K562 (cell line): ENCODE results near the gene F2RL2. TPM values are rescaled to one million over a fixed set of nuclear protein-coding genes. Genes with fewer than 3 reads are reported as not detected.

Source experiments
- ATAC-seq: fragments of 200-7000 bp; cut with Tn5 transposase; 3 replicates; pipeline ENCODE4 v1.9.1; 2020; ENCODE audit warnings: moderate library complexity
- BruUV-seq: library from RNA; stranded (reverse); fragments of 400-500 nt; replicated peaks from 2 replicates; lab custom pipeline; 2021; lab: Mats Ljungman, UMichigan
- CTCF ChIA-PET: fragments of 300-600 bp; formaldehyde crosslinking; extraction: SDS; loops from one replicate; lab custom pipeline; 2021; ENCODE audit warnings: low intra/inter-chr PET ratio; lab: Yijun Ruan, JAX
- POLR2A ChIA-PET: fragments of 300-600, 350-650 bp; sonication (Branson Sonifier 250); formaldehyde crosslinking; extraction: SDS; loops from one replicate; lab custom pipeline; 2021; ENCODE audit warnings: antibody characterized with exemption, inconsistent platforms; lab: Yijun Ruan, JAX
- DNase-seq, 4 experiments: peaks; one replicate each; pipeline versions ENCODE4 v3.0.0 to v3.0.0-alpha.2; 2011 to 2018; ENCODE audit warnings: low spot score in 3 of 4, mixed read lengths in 3 of 4; ENCODE audit errors: extremely low read depth in 1 of 4
- FAIRE-seq: peaks from 2 replicates; lab custom pipeline; 2011; peaks lifted over from hg19 to GRCh38; lab: Jason Lieb, UNC
- H2AFZ ChIP-seq: 2 replicates; pipeline ENCODE4 v1.6.0; 2011; ENCODE audit warnings: low read depth, low read length, control low read depth, inconsistent platforms
- H3K27ac ChIP-seq: fragments of 200-600 bp; 3 replicates; pipeline ENCODE4 v1.8.0; 2011; ENCODE audit warnings: low read depth, mild to moderate bottlenecking, control low read depth, inconsistent platforms, low read length, moderate library complexity, mixed read lengths; ENCODE audit errors: extremely low read depth
- H3K27me3 ChIP-seq, 2 experiments: fragments of 300-600 bp in 1 of 2; 2 replicates in 1 of 2; 3 replicates in 1 of 2; pipeline versions ENCODE4 v1.6.0 to v1.8.0; 2011; ENCODE audit warnings: inconsistent platforms in 2 of 2, low read length in 2 of 2, mild to moderate bottlenecking in 1 of 2, mixed read lengths in 1 of 2, moderate library complexity in 1 of 2; ENCODE audit not compliant: control insufficient read depth in 2 of 2, insufficient read depth in 2 of 2
- H3K36me3 ChIP-seq: fragments of 300-600 bp; 3 replicates; pipeline ENCODE4 v1.8.0; 2011; ENCODE audit warnings: mild to moderate bottlenecking, low read length, inconsistent platforms; ENCODE audit not compliant: control insufficient read depth, insufficient read depth
- H3K4me1 ChIP-seq, 2 experiments: fragments of 200-600 bp in 1 of 2; replicated peaks in 1 of 2; 2 replicates in 1 of 2; 3 replicates in 1 of 2; pipeline versions ENCODE4 v1.5.1 to v1.8.0; 2011; ENCODE audit warnings: inconsistent platforms in 2 of 2, low read length in 2 of 2, mild to moderate bottlenecking in 1 of 2, mixed read lengths in 1 of 2, moderate library complexity in 1 of 2; ENCODE audit not compliant: control insufficient read depth in 2 of 2, insufficient read depth in 2 of 2
- H3K4me2 ChIP-seq: 2 replicates; pipeline ENCODE4 v1.6.1; 2011; ENCODE audit warnings: low read length, control low read depth, inconsistent platforms, mixed read lengths; ENCODE audit not compliant: insufficient read depth
- H3K4me3 ChIP-seq: fragments of 200-600 bp; sonication (generic), shearing (Covaris generic); 2 replicates; pipeline ENCODE4 v1.5.1; 2016; ENCODE audit warnings: control low read depth, inconsistent platforms
- H3K79me2 ChIP-seq: fragments of 200-600 bp; 3 replicates; pipeline ENCODE4 v1.8.0; 2011; ENCODE audit warnings: low read length, inconsistent platforms; ENCODE audit not compliant: control insufficient read depth, insufficient read depth
- H3K9ac ChIP-seq, 2 experiments: 2 replicates each; pipeline versions ENCODE4 v1.6.0 to v1.6.1; 2011; ENCODE audit warnings: low read depth in 2 of 2, low read length in 2 of 2, control low read depth in 1 of 2, inconsistent platforms in 1 of 2, mild to moderate bottlenecking in 1 of 2, mixed read lengths in 1 of 2; ENCODE audit not compliant: insufficient read depth in 1 of 2
- H3K9me1 ChIP-seq: one replicate; pipeline ENCODE4 v1.6.0; 2011; ENCODE audit warnings: inconsistent platforms, mild to moderate bottlenecking, low read length, moderate library complexity; ENCODE audit not compliant: control insufficient read depth, insufficient read depth
- H3K9me3 ChIP-seq: replicated peaks from 2 replicates; pipeline ENCODE4 v1.5.1; 2011; ENCODE audit warnings: low read depth, low read length, inconsistent platforms; ENCODE audit not compliant: control insufficient read depth, insufficient read depth
- H4K20me1 ChIP-seq: replicated peaks from 2 replicates; pipeline ENCODE4 v1.6.1; 2011; ENCODE audit warnings: low read length, inconsistent platforms, mixed read lengths; ENCODE audit not compliant: control insufficient read depth, insufficient read depth
- ATF1 ChIP-seq, 2 experiments: fragments of 450-650 bp in 1 of 2; IDR thresholded peaks; 2 replicates each; pipeline ENCODE4 v1.6.1; 2016; ENCODE audit warnings: missing compliant biosample characterization in 1 of 2, missing genetic modification characterization in 1 of 2
- CBX1 ChIP-seq: sonication (generic); IDR thresholded peaks from 2 replicates; pipeline ENCODE4 v1.6.1; 2016; ENCODE audit warnings: antibody characterized with exemption, low read depth, mild to moderate bottlenecking
- HNRNPL ChIP-seq: fragments of 200-400 bp; formaldehyde crosslinking; IDR thresholded peaks from 2 replicates; pipeline ENCODE4 v1.6.1; 2017; ENCODE audit warnings: low read depth, mild to moderate bottlenecking, low read length
- MAZ ChIP-seq, 2 experiments: fragments of 450-650 bp in 1 of 2; sonication (generic) in 1 of 2; formaldehyde crosslinking; IDR thresholded peaks in 1 of 2; conservative IDR thresholded peaks in 1 of 2; 2 replicates each; pipeline versions ENCODE4 v1.4.0 to v1.5.0; 2020; ENCODE audit warnings: mild to moderate bottlenecking in 1 of 2, missing genetic modification reagents in 1 of 2
- MTA2 ChIP-seq: fragments of 450-650 bp; IDR thresholded peaks from 2 replicates; pipeline ENCODE4 v1.6.1; 2016; ENCODE audit warnings: low read depth
- NFIC ChIP-seq: fragments of 450-650 bp; IDR thresholded peaks from 2 replicates; pipeline ENCODE4 v1.6.1; 2017; ENCODE audit warnings: mild to moderate bottlenecking, inconsistent platforms
- PHF20 ChIP-seq: fragments of 450-650 bp; IDR thresholded peaks from 2 replicates; pipeline ENCODE4 v1.6.1; 2018; ENCODE audit not compliant: partially characterized antibody
- POLR2A ChIP-seq: fragments of 450-650 bp; conservative IDR thresholded peaks from 2 replicates; pipeline ENCODE4 v1.6.1; 2016
- SNAPC5 ChIP-seq: fragments of 250-450 bp; sonication (Bioruptor Pico); IDR thresholded peaks from 2 replicates; pipeline ENCODE4 v1.8.0; 2021; ENCODE audit warnings: moderate library complexity, mild to moderate bottlenecking, inconsistent platforms
- STAT5B ChIP-seq: fragments of 250-450 bp; sonication (Bioruptor Pico); IDR thresholded peaks from 2 replicates; pipeline ENCODE4 v1.8.0; 2021; ENCODE audit warnings: mild to moderate bottlenecking, inconsistent platforms
- ZNF584 ChIP-seq: fragments of 200-800 bp; sonication (Bioruptor generic); IDR thresholded peaks from 2 replicates; pipeline ENCODE4 v1.6.1; 2016; ENCODE audit warnings: low read depth, mild to moderate bottlenecking, missing genetic modification characterization, missing compliant biosample characterization
- ZNF830 ChIP-seq: fragments of 250-450 bp; sonication (Bioruptor Pico); IDR thresholded peaks from 2 replicates; pipeline ENCODE4 v1.5.0; 2021; ENCODE audit warnings: mild to moderate bottlenecking
- WGBS: fragments of 100-300 bp; shearing (Covaris generic); methylation state at CpG from one replicate; pipeline ENCODE4 v1.1.6; 2016; ENCODE audit warnings: low coverage, mixed read lengths; ENCODE audit not compliant: insufficient coverage; ENCODE audit errors: missing lambda C conversion rate; 5-methylcytosine and 5-hydroxymethylcytosine counted together
- in situ Hi-C: fragments of 300-500 bp; cut with MboI; formaldehyde crosslinking; loops from 4 replicates; pipeline ENCODE4 v1.15.0; 2018; ENCODE audit warnings: inconsistent platforms, mixed read lengths
- intact Hi-C: fragments of 100-400 bp; cut with micrococcal nuclease; formaldehyde crosslinking; loops from 2 replicates; pipeline ENCODE4 v1.14.2; 2022
- polyA plus RNA-seq, 8 experiments: library from polyadenylated mRNA; depleted of rRNA in 4 of 8; stranded (reverse) in 5 of 8; unstranded in 3 of 8; fragments of >200 nt; fragmentation: Nextera tagmentation in 2 of 8; fragmentation: Illumina TruSeq in 1 of 8; extraction: Ambion mirVana in 2 of 8; extraction: Trizol in 1 of 8; gene quantifications; 2 replicates each; pipeline versions ENCODE4 v1.2.1 to v1.2.3, GENCODE V29; 2011 to 2014; ENCODE audit warnings: inconsistent platforms in 1 of 8, missing spikeins in 1 of 8
- total RNA-seq, 7 experiments: library from RNA; depleted of rRNA in 6 of 7; stranded (reverse); fragments of >200 nt in 6 of 7; fragmentation: Illumina TruSeq in 2 of 7; extraction: Trizol in 2 of 7; gene quantifications; 2 replicates each; pipeline versions ENCODE4 v1.2.1 to v1.2.3, GENCODE V29; 2011 to 2021; ENCODE audit warnings: low replicate concordance in 1 of 7
- TF ChIP-seq, protein P1 (sequence below), 2 experiments: fragments of 450-650 bp; conservative IDR thresholded peaks; 2 replicates each; pipeline ENCODE4 v1.6.1; 2017; ENCODE audit warnings: mild to moderate bottlenecking in 2 of 2, moderate library complexity in 2 of 2

F2RL2 gene
- total and polyA plus RNA-seq, 9 of the 15 experiments (the other 6 are each of a cell fraction or from before 2014, with no cell fraction given) = 0.03 to 0.12 (median 0.06) TPM; not detected in 3

- TF ChIP-seq HNRNPL (no peak), PHF20 (no peak), CBX1 (no peak), SNAPC5 (CRISPR knock-in tag) (no peak), ZNF830 (CRISPR knock-in tag) (no peak), ZNF584 (CRISPR knock-in tag) (no peak), MTA2 (no peak), ATF1 (CRISPR knock-in tag; IDR thresholded peaks at IDR 0.05) (no peak), ATF1 (tag; IDR thresholded peaks at IDR 0.05) (no peak)
Measured at GRCh38 chr5:76612942-76613341, 10.3 kb downstream of the F2RL2 start (continued).

GRCh38 chr5:76610196-76610595, 13.0 kb downstream of the F2RL2 start:
- POLR2A ChIA-PET = no interaction called here
- no peak for TF ChIP-seq STAT5B (CRISPR knock-in tag)
- TF ChIP-seq POLR2A = no peak
- TF ChIP-seq NFIC = peak; percentile 47
- TF ChIP-seq MAZ (CRISPR knock-in tag; conservative IDR thresholded peaks at IDR 0.05 in 1 of 2, IDR thresholded peaks at IDR 0.05 in 1 of 2) = no peak
- TF ChIP-seq, protein P1, sequence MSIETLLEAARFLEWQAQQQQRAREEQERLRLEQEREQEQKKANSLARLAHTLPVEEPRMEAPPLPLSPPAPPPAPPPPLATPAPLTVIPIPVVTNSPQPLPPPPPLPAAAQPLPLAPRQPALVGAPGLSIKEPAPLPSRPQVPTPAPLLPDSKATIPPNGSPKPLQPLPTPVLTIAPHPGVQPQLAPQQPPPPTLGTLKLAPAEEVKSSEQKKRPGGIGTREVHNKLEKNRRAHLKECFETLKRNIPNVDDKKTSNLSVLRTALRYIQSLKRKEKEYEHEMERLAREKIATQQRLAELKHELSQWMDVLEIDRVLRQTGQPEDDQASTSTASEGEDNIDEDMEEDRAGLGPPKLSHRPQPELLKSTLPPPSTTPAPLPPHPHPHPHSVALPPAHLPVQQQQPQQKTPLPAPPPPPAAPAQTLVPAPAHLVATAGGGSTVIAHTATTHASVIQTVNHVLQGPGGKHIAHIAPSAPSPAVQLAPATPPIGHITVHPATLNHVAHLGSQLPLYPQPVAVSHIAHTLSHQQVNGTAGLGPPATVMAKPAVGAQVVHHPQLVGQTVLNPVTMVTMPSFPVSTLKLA (conservative IDR thresholded peaks at IDR 0.05) = no peak
- no peak for ATAC-seq
- Histone ChIP-seq H3K9ac (no peak overlapping the region), H3K27ac (no peak overlapping the region), H4K20me1 (no peaks in the 10 kb centered on the region), H3K79me2 (no peaks in the 10 kb centered on the region), H3K4me3 (no peak overlapping the region), H3K9me1 (no peaks in the 10 kb centered on the region), H2AFZ (no peak overlapping the region), H3K27me3 (no peaks in the 10 kb centered on the region), H3K4me2 (no peak overlapping the region), H3K9me3 (no peaks in the 10 kb centered on the region), H3K36me3 (no peaks in the 10 kb centered on the region), H3K4me1 (peaks cover 0 to 2% of the 10 kb centered on the region in 2 experiments; a peak in 1 of 5 replicates)
- BruUV-seq = no TSS peak
- no peak for DNase-seq
- CTCF ChIA-PET = no interaction called here
- intact Hi-C loops (no loop called here), in situ Hi-C loops (no loop called here)
- WGBS = 86% methylated on average over 1 of the region's 1 CpG
- no peak for FAIRE-seq
